NCI-H1092 treated with DMSO at 0.1 percent for 48 hours (cell line): Measurements from ENCODE around the gene SOBP.

Source experiments
- DNase-seq: peaks from one replicate; lab custom pipeline; 2025; lab: John Stamatoyannopoulos, UW

The SOBP gene

GRCh38 chr6:107589199-107589598 lies 99.3 kb downstream of the SOBP start:
- DNase-seq: no peak

- no peak for DNase-seq
Observed at GRCh38 chr6:107589934-107590333, 100.0 kb downstream of the SOBP start.

- DNase-seq: no peak
Observed at GRCh38 chr6:107590378-107590777, 100.5 kb downstream of the SOBP start.

GRCh38 chr6:107591346-107591745 lies 101.4 kb downstream of the SOBP start:
- DNase-seq: no peak

- DNase-seq: no peak
Observed at GRCh38 chr6:107592806-107593205, 102.9 kb downstream of the SOBP start.

- DNase-seq: no peak
Observed at GRCh38 chr6:107594736-107595135, 104.8 kb downstream of the SOBP start.

GRCh38 chr6:107598091-107598490 lies 108.2 kb downstream of the SOBP start:
- DNase-seq: no peak

- DNase-seq: no peak
Observed at GRCh38 chr6:107599043-107599442, 109.1 kb downstream of the SOBP start.

- no peak for DNase-seq
Observed at GRCh38 chr6:107600121-107600520, 110.2 kb downstream of the SOBP start.

- DNase-seq: no peak
Observed at GRCh38 chr6:107600936-107601335, 111.0 kb downstream of the SOBP start.

GRCh38 chr6:107601406-107601805 lies 111.5 kb downstream of the SOBP start:
- no peak for DNase-seq

GRCh38 chr6:107602321-107603005 lies 112.5 kb downstream of the SOBP start:
- DNase-seq: no peak

GRCh38 chr6:107603006-107603370 lies 113.1 kb downstream of the SOBP start:
- no peak for DNase-seq

GRCh38 chr6:107604549-107604948 lies 114.6 kb downstream of the SOBP start:
- no peak for DNase-seq

GRCh38 chr6:107606407-107606806 lies 116.5 kb downstream of the SOBP start:
- no peak for DNase-seq

- no peak for DNase-seq
Observed at GRCh38 chr6:107607116-107607515, 117.2 kb downstream of the SOBP start.

- DNase-seq: no peak
Observed at GRCh38 chr6:107611094-107611810, 121.3 kb downstream of the SOBP start.

- no peak for DNase-seq
Observed at GRCh38 chr6:107612762-107613415, 123.0 kb downstream of the SOBP start.

- no peak for DNase-seq
Observed at GRCh38 chr6:107613651-107614379, 123.9 kb downstream of the SOBP start.

- no peak for DNase-seq
Observed at GRCh38 chr6:107614828-107615227, 124.9 kb downstream of the SOBP start.

- no peak for DNase-seq
Observed at GRCh38 chr6:107616775-107617174, 126.9 kb downstream of the SOBP start.

- no peak for DNase-seq
Observed at GRCh38 chr6:107617341-107617932, 127.5 kb downstream of the SOBP start.
